Raji (cell line): ENCODE results near the gene NOL4.

Experiments
- POLR2A ChIP-seq: IDR thresholded peaks from 2 replicates; pipeline ENCODE4 v1.6.1; 2011; ENCODE audit warnings: low read depth, low read length, control low read depth; ENCODE audit not compliant: insufficient read depth

The NOL4 gene

DNA sequence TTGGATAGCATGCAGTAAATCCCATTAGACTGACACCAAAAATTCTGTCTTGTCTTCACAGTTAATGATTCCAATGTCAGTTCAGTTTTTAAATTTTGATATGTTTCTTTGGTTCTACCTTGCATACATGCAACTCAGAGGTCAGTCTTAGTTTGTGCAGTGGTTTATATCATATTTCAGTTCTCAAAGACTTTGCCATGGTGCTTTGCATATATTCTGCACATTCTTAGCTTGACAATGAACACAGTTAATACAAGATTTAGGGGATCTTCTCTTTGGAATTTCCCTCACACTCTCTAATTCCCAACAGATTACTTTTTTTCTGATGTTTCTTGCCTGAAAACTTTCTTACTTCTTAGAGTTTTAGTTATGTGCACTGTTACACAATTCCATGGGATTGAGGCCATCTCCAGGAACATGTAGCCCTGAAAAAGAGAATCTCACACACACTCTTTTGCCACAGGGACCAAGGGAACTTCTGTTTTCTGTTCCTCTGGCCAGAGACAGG, 17.3 kb downstream of the NOL4 start:
- TF ChIP-seq POLR2A: no peak

GRCh38 chr18:34203866-34204265, 20.8 kb downstream of the NOL4 start:
- no peak for TF ChIP-seq POLR2A

- no peak for TF ChIP-seq POLR2A
These were observed 28.5 kb downstream of the NOL4 start for GRCh38 chr18:34196256-34196655.

DNA sequence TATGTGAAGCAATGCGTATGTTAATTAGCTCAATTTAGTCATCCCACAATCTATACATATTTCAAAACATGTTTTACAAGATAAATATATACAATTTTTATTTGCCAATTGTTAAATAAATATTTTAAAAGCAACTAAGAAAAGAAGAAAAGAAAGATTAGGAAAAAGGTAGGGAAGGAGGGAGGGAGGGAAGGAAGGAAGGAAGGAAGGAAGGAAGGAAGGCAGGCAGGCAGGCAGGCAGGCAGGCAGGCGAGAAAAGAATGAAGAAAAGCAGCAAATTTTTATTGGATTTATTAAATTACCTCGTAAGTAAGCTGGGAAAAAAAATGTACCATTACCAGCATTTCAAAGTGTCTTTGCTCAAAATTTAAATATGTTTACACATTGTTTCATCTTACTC, 30.5 kb downstream of the NOL4 start:
- TF ChIP-seq POLR2A: no peak

DNA sequence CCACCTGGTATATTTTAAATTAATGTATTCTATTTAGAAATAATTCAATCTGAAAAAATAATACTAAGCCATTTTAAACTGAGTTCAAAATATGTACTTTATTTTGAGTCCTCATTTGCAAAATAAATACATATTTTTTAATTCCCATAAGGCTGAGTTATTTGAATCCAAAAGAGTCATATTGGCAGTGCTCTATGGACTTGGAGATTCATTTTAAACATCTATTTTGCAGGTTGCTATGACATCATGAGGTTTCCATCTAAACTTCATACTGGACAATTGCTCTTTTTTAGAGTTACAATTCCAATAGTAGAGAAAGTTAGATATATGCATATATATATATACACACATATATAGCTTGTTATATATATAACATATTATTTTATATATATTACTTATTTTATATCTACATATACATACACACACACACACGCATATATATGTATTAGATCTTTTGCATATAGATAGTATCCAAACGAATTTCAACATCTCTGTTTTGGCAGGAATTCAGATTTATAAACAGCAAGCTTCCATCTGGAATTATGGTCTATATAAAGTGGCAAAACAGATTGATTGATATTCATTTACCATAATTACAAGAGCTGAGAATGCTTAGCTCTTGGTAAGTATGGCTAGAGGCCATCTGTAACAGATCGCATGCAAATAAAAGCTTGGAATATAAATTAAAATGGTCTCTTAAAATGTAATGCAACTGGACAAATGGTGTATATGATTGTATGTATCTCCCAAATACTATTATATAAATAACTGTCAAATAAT, 34.9 kb downstream of the NOL4 start:
- TF ChIP-seq POLR2A: no peak
